HepG2 (cell line): Measurements from ENCODE around the gene ZNF548. TPM values are rescaled to one million over a fixed set of nuclear protein-coding genes. Genes with fewer than 3 reads are reported as not detected.

Experiments
- ATAC-seq: fragments of 200-7000 bp; cut with Tn5 transposase; 3 replicates; pipeline ENCODE4 v1.9.1; 2020; ENCODE audit warnings: mild to moderate bottlenecking, moderate library complexity
- BruUV-seq: library from RNA; stranded (reverse); fragments of 400-500 nt; replicated peaks from 2 replicates; lab custom pipeline; 2021; lab: Mats Ljungman, UMichigan
- CTCF ChIA-PET: fragments of 300-600 bp; formaldehyde crosslinking; extraction: SDS; loops from one replicate; lab custom pipeline; 2021; ENCODE audit warnings: low total read pairs, inconsistent platforms, low intra/inter-chr PET ratio; lab: Yijun Ruan, JAX
- POLR2A ChIA-PET: fragments of 350-600 bp; sonication (Branson Sonifier 250); formaldehyde crosslinking; loops from one replicate; lab custom pipeline; 2020; ENCODE audit warnings: antibody characterized with exemption, inconsistent platforms; lab: Yijun Ruan, JAX
- DNase-seq: peaks from one replicate; pipeline ENCODE4 v3.0.0-alpha.2; 2015; ENCODE audit warnings: low spot score
- FAIRE-seq: peaks from 3 replicates; lab custom pipeline; 2011; peaks lifted over from hg19 to GRCh38; lab: Jason Lieb, UNC
- H2AFZ ChIP-seq: one replicate; pipeline ENCODE4 v1.6.1; 2011; ENCODE audit warnings: low read length, inconsistent platforms
- H3K27ac ChIP-seq: fragments of 300-600 bp; 3 replicates; pipeline ENCODE4 v1.8.0; 2011; ENCODE audit warnings: mixed run types, mild to moderate bottlenecking, mixed read lengths, low read length, inconsistent platforms; ENCODE audit not compliant: insufficient read depth; ENCODE audit errors: extremely low read length
- H3K27me3 ChIP-seq, 2 experiments: fragments of 200-600 bp in 1 of 2; 2 replicates in 1 of 2; 3 replicates in 1 of 2; pipeline versions ENCODE4 v1.6.0 to v1.8.0; 2011; ENCODE audit warnings: low read length in 2 of 2, mild to moderate bottlenecking in 2 of 2, moderate library complexity in 2 of 2, inconsistent platforms in 1 of 2; ENCODE audit not compliant: insufficient read depth in 2 of 2, control insufficient read depth in 1 of 2
- H3K36me3 ChIP-seq, 2 experiments: fragments of 200-600 bp in 1 of 2; replicated peaks in 1 of 2; 2 replicates in 1 of 2; 3 replicates in 1 of 2; pipeline versions ENCODE4 v1.5.1 to v1.8.0; 2011; ENCODE audit warnings: low read length in 2 of 2, inconsistent platforms in 1 of 2; ENCODE audit not compliant: insufficient read depth in 2 of 2, control insufficient read depth in 1 of 2
- H3K4me1 ChIP-seq: 2 replicates; pipeline ENCODE4 v1.5.1; 2012; ENCODE audit warnings: low read length, inconsistent platforms; ENCODE audit not compliant: insufficient read depth
- H3K4me2 ChIP-seq: 2 replicates; pipeline ENCODE4 v1.6.0; 2011; ENCODE audit warnings: low read depth, low read length, inconsistent platforms
- H3K4me3 ChIP-seq, 3 experiments: fragments of 200-600 bp in 1 of 3; sonication (generic), shearing (Covaris generic) in 1 of 3; replicated peaks in 1 of 3; 2 replicates each; pipeline ENCODE4 v1.5.1; 2011 to 2016; ENCODE audit warnings: low read length in 3 of 3, inconsistent platforms in 2 of 3, low read depth in 2 of 3, mild to moderate bottlenecking in 2 of 3, control low read depth in 1 of 3, mixed read lengths in 1 of 3; ENCODE audit not compliant: insufficient read depth in 1 of 3
- H3K79me2 ChIP-seq: one replicate; pipeline ENCODE4 v1.6.1; 2011; ENCODE audit warnings: low read length, inconsistent platforms; ENCODE audit not compliant: insufficient read depth
- H3K9ac ChIP-seq: 2 replicates; pipeline ENCODE4 v1.6.0; 2011; ENCODE audit warnings: mild to moderate bottlenecking, low read depth, low read length, inconsistent platforms; ENCODE audit not compliant: insufficient read depth
- H3K9me3 ChIP-seq: 2 replicates; pipeline ENCODE4 v1.5.1; 2012; ENCODE audit warnings: mild to moderate bottlenecking, low read length
- H4K20me1 ChIP-seq: 2 replicates; pipeline ENCODE4 v1.6.0; 2011; ENCODE audit warnings: inconsistent platforms, mild to moderate bottlenecking, low read length, moderate library complexity; ENCODE audit not compliant: insufficient read depth
- EP300 ChIP-seq, 3 experiments: sonication (generic) in 1 of 3; formaldehyde crosslinking in 1 of 3; IDR thresholded peaks; 2 replicates each; pipeline versions ENCODE4 v1.5.1 to v1.6.1; 2011 to 2020; ENCODE audit warnings: low read depth in 2 of 3, low read length in 2 of 3, borderline replicate concordance in 1 of 3, improper control_type of control experiment in 1 of 3, mild to moderate bottlenecking in 1 of 3, missing genetic modification reagents in 1 of 3, moderate library complexity in 1 of 3
- ERF ChIP-seq: IDR thresholded peaks from 2 replicates; pipeline ENCODE4 v1.6.1; 2018; ENCODE audit warnings: missing biosample characterization, missing genetic modification reagents
- FOXA1 ChIP-seq, 2 experiments: fragments of 450-650 bp in 1 of 2; sonication (generic) in 1 of 2; formaldehyde crosslinking in 1 of 2; IDR thresholded peaks; 2 replicates each; pipeline versions ENCODE4 v1.4.0 to v1.6.1; 2016 to 2020; ENCODE audit warnings: missing genetic modification reagents in 1 of 2
- FOXA3 ChIP-seq: IDR thresholded peaks from 2 replicates; pipeline ENCODE4 v1.6.1; 2016; ENCODE audit warnings: missing genetic modification reagents, missing compliant biosample characterization
- HMGXB4 ChIP-seq, 2 experiments: sonication (generic) in 1 of 2; formaldehyde crosslinking in 1 of 2; IDR thresholded peaks; 2 replicates each; pipeline versions ENCODE4 v1.4.0 to v1.6.1; 2018 to 2020; ENCODE audit warnings: missing genetic modification reagents in 2 of 2, borderline replicate concordance in 1 of 2, low read depth in 1 of 2, mild to moderate bottlenecking in 1 of 2, missing biosample characterization in 1 of 2
- KLF15 ChIP-seq: sonication (generic); formaldehyde crosslinking; IDR thresholded peaks from 2 replicates; pipeline ENCODE4 v1.8.1; 2023; ENCODE audit warnings: borderline replicate concordance, mild to moderate bottlenecking, inconsistent platforms, missing genetic modification reagents, mixed read lengths
- PPARG ChIP-seq: conservative IDR thresholded peaks from 2 replicates; pipeline ENCODE4 v1.6.1; 2016; ENCODE audit warnings: missing biosample characterization, missing genetic modification reagents
- SOX13 ChIP-seq, 3 experiments: fragments of 450-650 bp in 1 of 3; sonication (generic) in 1 of 3; formaldehyde crosslinking in 1 of 3; IDR thresholded peaks in 2 of 3; conservative IDR thresholded peaks in 1 of 3; 2 replicates each; pipeline versions ENCODE4 v1.5.0 to v1.6.1; 2016 to 2020; ENCODE audit warnings: antibody characterized with exemption in 1 of 3, mild to moderate bottlenecking in 1 of 3, missing compliant biosample characterization in 1 of 3, missing genetic modification reagents in 1 of 3, moderate library complexity in 1 of 3
- SUZ12 ChIP-seq: fragments of 150-350 bp; IDR thresholded peaks from 2 replicates; pipeline ENCODE4 v1.6.1; 2014; ENCODE audit warnings: low read depth, low read length
- THAP11 ChIP-seq: IDR thresholded peaks from 2 replicates; pipeline ENCODE4 v1.6.1; 2016; ENCODE audit warnings: missing biosample characterization, missing genetic modification reagents
- ZGPAT ChIP-seq: IDR thresholded peaks from 2 replicates; pipeline ENCODE4 v1.6.1; 2016; ENCODE audit warnings: mild to moderate bottlenecking
- ZNF234 ChIP-seq: sonication (generic); formaldehyde crosslinking; conservative IDR thresholded peaks from 2 replicates; pipeline ENCODE4 v1.5.1; 2020; ENCODE audit warnings: mild to moderate bottlenecking, missing genetic modification reagents
- ZNF768 ChIP-seq: sonication (generic); formaldehyde crosslinking; IDR thresholded peaks from 2 replicates; pipeline ENCODE4 v1.4.0; 2020; ENCODE audit warnings: missing genetic modification reagents
- WGBS: methylation state at CpG from one replicate; pipeline ENCODE4 v1.1.6; 2017; ENCODE audit warnings: low lambda C conversion rate; 5-methylcytosine and 5-hydroxymethylcytosine counted together
- in situ Hi-C: cut with HindIII; loops from 2 replicates; pipeline ENCODE4 v1.10.0; 2017; ENCODE audit warnings: low pct_unique_long_range_greater_than_20kb; ENCODE audit not compliant: extremely low pct_ligation_motif_present
- intact Hi-C: fragments of 100-400 bp; cut with micrococcal nuclease; formaldehyde crosslinking; loops from one replicate; pipeline ENCODE4 v1.10.0; 2022; ENCODE audit not compliant: unreplicated experiment
- polyA plus RNA-seq, 8 experiments: library from polyadenylated mRNA; depleted of rRNA in 3 of 8; stranded (reverse) in 7 of 8; unstranded in 1 of 8; fragments of >200 nt; fragmentation: Illumina TruSeq in 4 of 8; extraction: Trizol in 4 of 8; gene quantifications; 2 replicates each; pipeline versions ENCODE4 v1.2.1 to v1.2.3, GENCODE V29; 2011 to 2016; ENCODE audit warnings: low read depth in 4 of 8, missing spikeins in 1 of 8, mixed read lengths in 1 of 8; ENCODE audit not compliant: insufficient read depth in 1 of 8
- total RNA-seq, 5 experiments: library from RNA; depleted of rRNA; stranded (reverse); fragments of >200 nt; fragmentation: Illumina TruSeq; extraction: Trizol; gene quantifications; 2 replicates each; pipeline ENCODE4 v1.2.3, GENCODE V29; 2016; ENCODE audit warnings: low read depth in 1 of 5
- TF ChIP-seq, protein P1 (sequence below): sonication (generic); formaldehyde crosslinking; IDR thresholded peaks from 2 replicates; pipeline ENCODE4 v1.4.0; 2020; ENCODE audit warnings: missing genetic modification reagents

ZNF548 gene
- total and polyA plus RNA-seq, 2 of the 13 experiments (the other 11 are each of a cell fraction or from before 2014, with no cell fraction given), result 19.6 to 24.9 TPM

- no peak for TF ChIP-seq KLF15 (CRISPR knock-in tag)
These were observed 9.2 kb downstream of the ZNF548 start (continued) for GRCh38 chr19:57398868-57399267.

GRCh38 chr19:57403737-57404563 lies 14.3 kb downstream of the ZNF548 start:
- Histone ChIP-seq H3K9me3 (no peaks in the 10 kb centered on the region), H3K9ac (no peak overlapping the region; the same call in 1 of the 2 replicates), H3K36me3 (peaks cover 4 to 11% of the 10 kb centered on the region in 2 experiments; a peak in 4 of 5 replicates), H4K20me1 (no peaks in the 10 kb centered on the region), H3K4me3 (no peak overlapping the region; a peak in 1 of 6 replicates), H3K4me2 (peak overlapping the region; percentile 39), H3K27ac (peak overlapping the region; percentile 63), H3K4me1 (peaks cover 34% of the 10 kb centered on the region), H2AFZ (no peak overlapping the region), H3K79me2 (no peaks in the 10 kb centered on the region), H3K27me3 (no peaks in the 10 kb centered on the region)
- FAIRE-seq (peak; percentile 69), DNase-seq (peak; percentile 86), ATAC-seq (peak; percentile 68)
- 11% methylated on average over 2 of the region's 9 CpGs for WGBS
- ChIA-PET POLR2A (no interaction called here), CTCF (no interaction called here)
- BruUV-seq, result no TSS peak
- intact Hi-C loops (loop anchor here (5.0 to 10.0 kb wide), 2 partner anchors 42 to 299 kb away; partner anchors contain the start of genes TRAPPC2B and ZNF547), in situ Hi-C loops (no loop called here)
- no peak for TF ChIP-seq HMGXB4 (CRISPR knock-in tag; IDR thresholded peaks at IDR 0.05; ENCODE audit: borderline replicate concordance in 1 of 2, low read depth in 1 of 2)
- TF ChIP-seq FOXA3 (CRISPR knock-in tag), result 0 out of 2 replicates have a peak, but pooled peaks have one; percentile 20
- TF ChIP-seq, protein P1, sequence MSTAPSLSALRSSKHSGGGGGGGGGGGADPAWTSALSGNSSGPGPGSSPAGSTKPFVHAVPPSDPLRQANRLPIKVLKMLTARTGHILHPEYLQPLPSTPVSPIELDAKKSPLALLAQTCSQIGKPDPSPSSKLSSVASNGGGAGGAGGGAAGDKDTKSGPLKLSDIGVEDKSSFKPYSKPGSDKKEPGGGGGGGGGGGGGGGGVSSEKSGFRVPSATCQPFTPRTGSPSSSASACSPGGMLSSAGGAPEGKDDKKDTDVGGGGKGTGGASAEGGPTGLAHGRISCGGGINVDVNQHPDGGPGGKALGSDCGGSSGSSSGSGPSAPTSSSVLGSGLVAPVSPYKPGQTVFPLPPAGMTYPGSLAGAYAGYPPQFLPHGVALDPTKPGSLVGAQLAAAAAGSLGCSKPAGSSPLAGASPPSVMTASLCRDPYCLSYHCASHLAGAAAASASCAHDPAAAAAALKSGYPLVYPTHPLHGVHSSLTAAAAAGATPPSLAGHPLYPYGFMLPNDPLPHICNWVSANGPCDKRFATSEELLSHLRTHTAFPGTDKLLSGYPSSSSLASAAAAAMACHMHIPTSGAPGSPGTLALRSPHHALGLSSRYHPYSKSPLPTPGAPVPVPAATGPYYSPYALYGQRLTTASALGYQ (CRISPR knock-in tag), result no peak
- TF ChIP-seq FOXA1 (IDR thresholded peaks at IDR 0.05), result no peak
- TF ChIP-seq FOXA1 (CRISPR knock-in tag; IDR thresholded peaks at IDR 0.05), result peak; percentile 46; the same call in 1 of the 2 replicates
- peak; percentile 35; the same call in 1 of the 2 replicates for TF ChIP-seq THAP11 (CRISPR knock-in tag)
- TF ChIP-seq ZNF234 (CRISPR knock-in tag), result no peak
- peak in 1 of 2 experiments; percentile 58; a peak in 2 of 4 replicates for TF ChIP-seq EP300 (IDR thresholded peaks at IDR 0.05; ENCODE audit: low read depth in 2 of 2, low read length in 2 of 2)
- no peak for TF ChIP-seq EP300 (CRISPR knock-in tag; IDR thresholded peaks at IDR 0.05; ENCODE audit: borderline replicate concordance)
- peak; percentile 40; the same call in 1 of the 2 replicates for TF ChIP-seq ZGPAT (CRISPR knock-in tag)
- peak; percentile 43; the same call in 1 of the 2 replicates for TF ChIP-seq PPARG (CRISPR knock-in tag)
- no peak for TF ChIP-seq SOX13 (IDR thresholded peaks at IDR 0.05)
- peak in 1 of 2 experiments; percentile 53; a peak in 1 of 4 replicates for TF ChIP-seq SOX13 (CRISPR knock-in tag; conservative IDR thresholded peaks at IDR 0.05 in 1 of 2, IDR thresholded peaks at IDR 0.05 in 1 of 2)
- peak; percentile 22; the same call in 1 of the 2 replicates for TF ChIP-seq ZNF768
- TF ChIP-seq SUZ12, result no peak
- no peak for TF ChIP-seq ERF (CRISPR knock-in tag)
